Fibroblast of skin of right biceps (primary cell): ENCODE data around the gene ZBTB25.
"Not testable (repeated sequence)": the region's sequence is repeated elsewhere in the genome, so short reads cannot be mapped to it uniquely, and the experiment has no call there.

Source experiments
- DNase-seq: peaks from one replicate; pipeline ENCODE4 v3.0.0-alpha.2; 2013

ZBTB25 gene, protein sequence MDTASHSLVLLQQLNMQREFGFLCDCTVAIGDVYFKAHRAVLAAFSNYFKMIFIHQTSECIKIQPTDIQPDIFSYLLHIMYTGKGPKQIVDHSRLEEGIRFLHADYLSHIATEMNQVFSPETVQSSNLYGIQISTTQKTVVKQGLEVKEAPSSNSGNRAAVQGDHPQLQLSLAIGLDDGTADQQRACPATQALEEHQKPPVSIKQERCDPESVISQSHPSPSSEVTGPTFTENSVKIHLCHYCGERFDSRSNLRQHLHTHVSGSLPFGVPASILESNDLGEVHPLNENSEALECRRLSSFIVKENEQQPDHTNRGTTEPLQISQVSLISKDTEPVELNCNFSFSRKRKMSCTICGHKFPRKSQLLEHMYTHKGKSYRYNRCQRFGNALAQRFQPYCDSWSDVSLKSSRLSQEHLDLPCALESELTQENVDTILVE

GRCh38 chr14:64503434-64504309 lies at the start of gene ZBTB25:
Gene ZBTB25 (minus strand): TSS chr14:64503838. CDS start chr14:64490533, 13,305 bp downstream.
- DNase-seq, result peak; percentile 96

DNA sequence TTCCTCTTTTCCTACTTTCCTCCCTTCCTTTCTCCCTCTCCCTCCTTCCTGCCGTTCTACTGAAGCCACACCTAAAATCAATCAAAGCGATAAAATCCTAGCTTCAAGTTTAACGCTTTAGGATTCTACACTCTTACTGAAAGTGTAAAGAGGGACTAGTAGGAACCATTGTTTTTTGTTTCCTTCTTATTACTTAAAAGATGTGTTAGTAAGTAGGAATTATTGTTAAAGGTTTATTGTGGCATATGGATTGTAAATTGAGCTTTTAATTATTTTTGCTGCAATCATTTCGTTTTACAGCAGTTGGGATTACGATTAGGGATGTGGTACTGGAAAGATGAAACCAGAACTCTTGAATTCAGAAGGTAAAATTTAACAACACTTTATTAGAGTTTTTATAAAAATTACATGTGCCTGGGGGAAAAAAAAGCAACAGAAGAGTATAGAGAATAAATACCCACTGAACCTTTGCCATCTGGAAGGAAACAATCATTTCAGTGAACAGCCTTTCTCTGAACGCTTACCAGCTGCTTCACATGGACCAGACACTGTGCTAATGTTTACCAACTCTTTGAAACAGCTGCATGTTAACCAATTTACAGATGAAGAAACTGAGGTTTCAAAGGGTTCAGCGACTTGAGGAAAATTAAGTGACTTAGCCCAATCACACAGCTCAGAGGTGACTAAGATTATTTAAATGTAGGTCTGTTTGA lies 47.1 kb upstream of the ZBTB25 start:
- DNase-seq, result no peak

DNA sequence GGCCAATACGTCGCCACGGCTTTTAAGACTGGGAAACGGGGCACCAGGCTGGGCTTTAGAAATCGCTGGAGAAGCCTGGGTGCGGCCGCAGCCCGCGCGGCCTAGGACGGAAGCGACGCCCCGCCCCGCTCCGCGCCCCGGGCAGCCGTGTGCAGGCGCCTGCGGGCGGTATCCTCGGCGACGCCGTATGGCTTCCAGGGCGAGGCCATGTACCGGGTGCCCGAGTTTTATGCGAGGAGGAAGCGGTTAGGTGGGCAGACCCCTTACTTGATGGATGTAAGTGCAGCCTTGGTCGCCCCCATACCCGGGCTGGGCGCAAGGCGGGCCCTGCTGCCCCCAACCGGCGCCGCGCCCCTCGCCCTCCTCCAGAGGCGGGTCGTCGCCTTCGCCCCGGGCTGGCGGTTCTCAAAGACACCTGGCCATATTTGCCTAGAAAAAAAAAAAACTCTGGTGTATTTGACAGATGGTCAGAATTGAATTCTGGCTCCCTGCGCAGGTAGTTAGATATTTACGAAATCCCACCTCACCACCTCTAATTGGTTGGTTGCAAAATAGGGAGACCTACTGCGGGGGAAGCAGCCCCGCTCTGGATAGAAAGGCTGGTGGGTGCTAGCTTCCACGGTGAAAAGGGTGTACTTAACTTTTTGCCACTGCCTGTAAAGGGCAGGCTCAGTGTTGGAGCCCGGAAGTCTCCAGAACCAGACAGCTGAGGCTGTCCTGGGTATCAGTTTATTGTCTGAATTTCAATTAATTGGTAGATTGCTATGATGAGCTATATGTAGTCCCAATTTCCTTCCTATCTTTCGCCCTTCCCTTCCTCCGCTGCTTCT lies 46.4 kb upstream of the ZBTB25 start, which contains the start of gene PPP1R36:
PPP1R36 (plus strand) TSS at position 171 of the 830 bp plus-strand sequence; CDS start at position 208, 37 bp downstream.
- DNase-seq, result peak; percentile 32

GRCh38 chr14:64549016-64549415 lies 45.4 kb upstream of the ZBTB25 start:
- peak; percentile 26 for DNase-seq

- DNase-seq, result no peak
Observed at GRCh38 chr14:64544607-64545312, 41.1 kb upstream of the ZBTB25 start.

DNA sequence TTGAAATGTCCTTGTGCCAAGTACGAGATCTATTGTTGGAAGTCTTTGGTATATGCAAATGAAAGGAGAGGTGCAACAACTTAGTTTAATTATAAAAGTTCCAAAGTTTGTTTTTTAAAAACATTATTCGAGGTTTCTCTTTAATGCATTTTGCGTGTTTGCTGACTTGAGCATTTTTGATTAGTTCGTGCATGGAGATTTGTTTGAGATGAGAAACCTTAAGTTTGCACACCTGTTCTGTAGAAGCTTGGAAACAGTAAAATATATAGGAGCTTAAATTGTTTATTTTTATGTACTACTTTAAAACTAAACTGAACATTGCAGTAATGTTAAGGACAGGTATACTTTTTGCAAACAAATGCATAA lies 39.2 kb upstream of the ZBTB25 start:
- no peak for DNase-seq

GRCh38 chr14:64541972-64542835 lies 38.6 kb upstream of the ZBTB25 start:
- DNase-seq, result peak; percentile 3

GRCh38 chr14:64541261-64541971 lies 37.8 kb upstream of the ZBTB25 start:
- DNase-seq, result peak; percentile 41

- DNase-seq, result peak; percentile 100
Observed at GRCh38 chr14:64540208-64541202, 36.9 kb upstream of the ZBTB25 start, which contains the start of gene HSPA2. Gene HSPA2 (plus strand): TSS chr14:64540741. CDS start chr14:64540850, 109 bp downstream.

- DNase-seq, result peak; percentile 66
Observed at GRCh38 chr14:64536488-64537245, 33.0 kb upstream of the ZBTB25 start.

GRCh38 chr14:64531567-64531966 lies 27.9 kb upstream of the ZBTB25 start:
- no peak for DNase-seq

DNA sequence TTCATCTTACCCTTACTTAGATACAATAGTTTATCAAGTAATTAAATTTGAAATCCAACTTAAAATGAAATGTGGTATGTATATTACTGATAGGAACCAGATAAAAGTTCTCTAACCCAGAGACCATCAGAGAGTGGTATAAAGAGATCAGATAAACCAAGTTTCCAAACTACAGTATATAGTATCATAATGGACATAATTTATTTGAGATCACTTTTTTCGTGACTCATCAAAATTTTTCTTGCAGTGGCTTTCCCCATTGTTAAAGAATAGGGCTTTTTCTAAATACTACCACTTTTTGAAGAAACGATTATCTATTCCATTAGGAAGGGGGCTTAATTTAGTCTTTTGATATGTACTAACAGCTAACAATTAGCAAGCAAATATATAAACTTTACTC lies 21.7 kb upstream of the ZBTB25 start:
- no peak for DNase-seq

DNA sequence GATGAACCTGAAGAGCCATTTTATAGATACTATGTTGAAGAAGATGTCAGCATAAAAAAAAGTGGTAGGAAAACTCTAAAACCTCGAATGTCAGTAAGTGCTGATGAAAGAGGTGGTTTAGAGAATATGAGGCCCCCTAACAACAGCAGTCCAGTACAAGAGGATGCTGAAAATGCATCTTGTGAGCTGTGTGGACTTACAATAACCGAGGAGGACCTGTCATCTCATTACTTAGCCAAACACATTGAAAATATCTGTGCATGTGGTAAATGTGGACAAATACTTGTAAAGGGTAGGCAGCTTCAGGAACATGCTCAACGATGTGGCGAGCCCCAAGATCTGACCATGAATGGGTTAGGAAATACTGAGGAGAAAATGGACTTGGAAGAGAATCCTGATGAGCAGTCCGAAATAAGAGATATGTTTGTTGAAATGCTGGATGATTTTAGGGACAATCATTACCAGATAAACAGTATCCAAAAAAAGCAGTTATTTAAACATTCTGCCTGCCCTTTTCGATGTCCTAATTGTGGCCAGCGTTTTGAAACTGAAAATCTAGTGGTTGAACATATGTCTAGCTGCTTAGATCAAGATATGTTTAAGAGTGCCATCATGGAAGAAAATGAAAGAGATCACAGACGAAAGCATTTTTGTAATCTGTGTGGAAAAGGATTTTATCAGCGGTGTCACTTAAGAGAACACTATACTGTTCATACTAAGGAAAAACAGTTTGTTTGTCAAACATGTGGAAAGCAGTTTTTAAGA lies 19.1 kb upstream of the ZBTB25 start:
- no peak for DNase-seq

DNA sequence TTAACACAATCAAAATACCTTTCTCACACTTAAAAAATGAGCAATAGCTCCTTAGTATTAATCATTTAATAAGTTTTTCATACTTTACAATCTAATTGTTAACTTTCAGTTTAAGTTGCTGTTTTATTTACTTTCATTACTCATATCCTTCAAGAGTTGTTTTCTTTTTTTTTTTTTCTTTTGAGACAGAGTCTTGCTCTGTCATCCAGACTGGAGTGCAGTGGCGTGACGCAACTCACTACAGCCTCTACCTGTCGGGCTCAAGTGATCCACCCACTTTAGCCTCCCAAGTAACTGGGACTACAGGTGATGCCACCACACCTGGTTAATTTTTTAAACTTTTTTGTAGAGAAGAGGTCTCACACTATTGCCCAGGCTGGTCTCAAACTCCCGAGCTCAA lies 17.1 kb upstream of the ZBTB25 start:
- DNase-seq, result no peak

GRCh38 chr14:64518229-64518628 lies 14.6 kb upstream of the ZBTB25 start:
- DNase-seq, result no peak

DNA sequence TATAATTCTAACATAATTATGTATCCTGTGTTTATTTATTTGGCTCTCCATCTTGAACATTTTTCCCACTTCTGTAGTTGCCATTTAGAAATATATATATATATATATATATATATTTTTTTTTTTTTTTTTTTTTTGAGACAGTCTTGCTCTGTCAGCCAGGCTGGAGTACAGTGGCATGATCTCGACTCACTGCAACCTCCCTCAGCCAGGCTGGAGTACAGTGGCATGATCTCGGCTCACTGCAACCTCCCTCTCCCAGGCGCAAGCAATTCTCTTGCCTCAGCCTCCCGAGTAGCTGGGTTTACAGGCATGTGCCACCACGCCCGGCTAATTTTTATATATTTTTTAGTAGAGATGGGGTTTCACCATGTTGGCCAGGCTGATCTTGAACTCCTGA lies 14.0 kb upstream of the ZBTB25 start:
- not testable (repeated sequence) for DNase-seq

DNA sequence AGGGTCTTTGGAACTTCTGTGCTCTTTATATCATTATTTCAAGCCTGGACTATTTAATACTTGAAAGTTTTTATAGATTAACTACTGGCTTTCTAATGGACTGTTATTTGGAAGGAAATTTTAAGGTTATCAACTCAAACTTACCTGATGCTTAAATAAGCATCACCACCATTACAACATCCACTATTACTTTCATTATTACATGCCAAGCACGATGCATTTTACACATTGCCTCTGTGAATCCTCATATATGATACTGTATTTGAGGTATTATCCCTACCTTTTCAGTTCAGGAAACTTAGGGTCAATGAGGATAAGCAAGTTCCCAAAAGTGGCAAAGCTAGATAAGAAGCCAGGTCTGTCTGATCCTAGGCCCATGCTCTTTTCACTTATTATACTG lies 13.3 kb upstream of the ZBTB25 start:
- DNase-seq, result no peak
